ENCODE data around the gene NEK4. TPM values are rescaled to one million over a fixed set of nuclear protein-coding genes. Genes with fewer than 3 reads are reported as not detected.

NEK4 gene
- polyA plus RNA-seq, 1 of the 3 experiments (the other 2 are of a cell fraction) = 8.8 TPM

DNA sequence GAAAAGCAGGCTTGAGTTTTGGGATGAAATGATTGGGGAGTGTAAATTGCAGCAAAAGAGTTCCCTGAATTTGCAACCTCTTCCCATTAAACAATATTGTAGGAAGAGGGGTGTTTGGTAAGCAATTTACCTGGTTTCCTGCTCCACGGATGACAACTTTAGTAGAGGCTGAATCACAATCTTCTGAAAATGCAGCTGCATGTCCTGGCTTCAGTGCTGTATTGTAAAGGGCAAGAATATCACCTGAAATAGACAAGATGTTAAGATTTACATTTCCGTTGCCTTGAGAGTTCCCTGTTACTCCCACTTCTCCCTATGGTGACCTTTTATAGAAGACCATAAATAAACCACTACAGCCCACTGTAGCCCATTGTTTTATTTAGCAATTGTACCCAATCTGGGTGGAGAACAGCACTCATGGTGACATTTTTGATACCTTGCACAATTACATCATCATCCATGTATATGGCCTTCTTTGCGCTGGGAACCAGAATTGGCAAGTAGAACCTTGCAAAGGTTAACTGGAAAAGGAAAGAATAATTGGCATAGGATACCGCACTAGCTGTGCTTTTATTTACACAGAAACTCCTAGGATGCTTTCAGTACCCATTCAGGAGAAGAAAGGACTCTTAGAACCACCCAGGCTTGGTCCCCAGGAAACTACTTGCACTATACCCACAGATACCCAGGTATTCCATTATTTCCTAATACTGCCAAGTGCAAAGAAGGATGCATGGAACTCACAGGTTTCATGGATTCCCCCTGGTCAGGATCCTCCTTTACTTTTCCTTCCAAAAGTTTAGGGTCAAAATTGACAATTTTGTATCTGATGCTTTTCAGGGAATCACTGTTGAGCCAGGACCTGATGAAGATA, 74.7 kb downstream of the NEK4 start:
- Histone ChIP-seq H4K20me1 (ENCODE audit: insufficient read depth) (no peaks in the 10 kb centered on the region; the same call in 1 of the 2 replicates), H3K79me2 (ENCODE audit: insufficient read depth) (peaks cover 39% of the 10 kb centered on the region), H3K4me1 (ENCODE audit: control insufficient read depth in 1 of 2, insufficient read depth in 2 of 2, low read depth in 1 of 2, low read length in 1 of 2) (peaks cover 0 to 5% of the 10 kb centered on the region in 2 experiments; a peak in 1 of 4 replicates), H3K27ac (ENCODE audit: low read depth in 2 of 2, low read length in 1 of 2) (no peak overlapping the region), H3K4me2 (no peak overlapping the region), H2AFZ (ENCODE audit: low read depth) (no peak overlapping the region), H3K9me3 (no peaks in the 10 kb centered on the region), H3K4me3 (ENCODE audit: low read depth in 2 of 2, low read length in 1 of 2) (no peak overlapping the region), H3K36me3 (replicated peaks in 1 of 2; ENCODE audit: control insufficient read depth in 1 of 2, insufficient read depth in 2 of 2, low read length in 1 of 2) (peaks cover 70 to 78% of the 10 kb centered on the region in 2 experiments), H3K9me2 (no peaks in the 10 kb centered on the region), H3K27me3 (ENCODE audit: insufficient read depth) (no peaks in the 10 kb centered on the region), H3K9ac (no peak overlapping the region), H3F3A (replicated peaks; ENCODE audit: insufficient read depth) (peaks cover 59% of the 10 kb centered on the region)
- no peak for DNase-seq
- 96% methylated on average over 4 of the region's 4 CpGs for WGBS (ENCODE audit: low lambda C conversion rate)
- POLR2A ChIA-PET = interaction anchor here (1.5 kb wide), 1 partner anchor 7 kb away, joined by 5 read pairs; no protein-coding TSS in a partner anchor
- CTCF ChIA-PET = no interaction called here
- TF ChIP-seq MXI1 (IDR thresholded peaks at IDR 0.05; ENCODE audit: low read depth, low read length) (no peak), POLR2AphosphoS5 (IDR thresholded peaks at IDR 0.05; ENCODE audit: low read depth, low read length) (peak; percentile 6; the same call in 1 of the 2 replicates)

DNA sequence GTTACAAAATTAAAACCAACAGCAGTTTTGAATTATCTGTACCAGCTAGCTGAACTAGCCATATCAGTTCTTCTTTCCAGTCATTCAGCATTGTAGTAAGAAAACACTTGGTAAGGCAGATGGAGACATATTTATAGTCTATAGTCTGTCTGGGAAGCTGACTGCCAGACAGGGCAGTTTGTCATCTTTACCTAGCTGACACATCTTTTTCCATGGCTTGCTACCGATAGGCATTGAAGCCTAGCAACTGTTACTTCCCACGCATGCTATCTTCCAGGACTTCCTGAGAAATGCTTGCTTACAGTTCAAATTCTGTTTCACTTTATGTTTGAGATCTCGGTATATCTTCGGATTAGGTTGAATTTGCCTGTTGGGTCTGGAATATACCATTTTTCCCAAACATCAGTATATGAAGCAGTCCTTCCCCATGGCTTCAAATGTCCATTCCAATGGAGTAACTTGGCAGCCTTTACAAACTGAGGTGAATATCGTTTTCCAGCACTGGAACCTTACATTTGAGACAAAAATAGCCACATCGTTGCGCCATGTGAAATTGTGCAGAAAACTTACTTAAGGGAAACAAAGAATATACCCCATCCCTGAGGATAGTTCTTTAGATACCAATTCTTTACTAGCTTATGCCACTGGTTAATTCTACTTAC, 76.1 kb downstream of the NEK4 start:
- no peak overlapping the region for H3K9ac ChIP-seq
- H3K79me2 ChIP-seq (ENCODE audit: insufficient read depth) = peaks cover 37% of the 10 kb centered on the region; the same call in 1 of the 2 replicates
- no peak overlapping the region for H3K4me3 ChIP-seq (ENCODE audit: low read depth in 2 of 2, low read length in 1 of 2)
- H3K4me2 ChIP-seq = no peak overlapping the region
- peaks cover 82 to 84% of the 10 kb centered on the region in 2 experiments for H3K36me3 ChIP-seq (replicated peaks in 1 of 2; ENCODE audit: control insufficient read depth in 1 of 2, insufficient read depth in 2 of 2, low read length in 1 of 2)
- peaks cover 0 to 5% of the 10 kb centered on the region in 2 experiments; a peak in 1 of 4 replicates for H3K4me1 ChIP-seq (ENCODE audit: control insufficient read depth in 1 of 2, insufficient read depth in 2 of 2, low read depth in 1 of 2, low read length in 1 of 2)
- no peak overlapping the region for H2AFZ ChIP-seq (ENCODE audit: low read depth)
- H3F3A ChIP-seq (replicated peaks; ENCODE audit: insufficient read depth) = peaks cover 68% of the 10 kb centered on the region
- 85% methylated on average over 7 of the region's 7 CpGs for WGBS (ENCODE audit: low lambda C conversion rate)
- 0 out of 2 replicates have a peak, but pooled peaks have one; percentile 13 for TF ChIP-seq POLR2AphosphoS5 (IDR thresholded peaks at IDR 0.05; ENCODE audit: low read depth, low read length)
- TF ChIP-seq RCOR1 (IDR thresholded peaks at IDR 0.05; ENCODE audit: low read length) = no peak
- H3K9me3 ChIP-seq = no peaks in the 10 kb centered on the region
- ChIA-PET POLR2A (no interaction called here), CTCF (interaction anchor here (1.0 kb wide), 1 partner anchor 8 kb away, joined by 3 read pairs; no protein-coding TSS in a partner anchor)
- DNase-seq = no peak
- H3K27me3 ChIP-seq (ENCODE audit: insufficient read depth) = no peaks in the 10 kb centered on the region
- H3K9me2 ChIP-seq = no peaks in the 10 kb centered on the region
- 0 out of 4 replicates have a peak overlapping the region, but pooled peaks of 1 of the 2 experiments have one; percentile 18 for H3K27ac ChIP-seq (ENCODE audit: low read depth in 2 of 2, low read length in 1 of 2)
- no peaks in the 10 kb centered on the region; the same call in 1 of the 2 replicates for H4K20me1 ChIP-seq (ENCODE audit: insufficient read depth)

- POLR2A ChIA-PET = no interaction called here
These were observed 77.7 kb downstream of the NEK4 start for GRCh38 chr3:52693071-52693470.

More at GRCh38 chr3:52693071-52693470, 77.7 kb downstream of the NEK4 start:
- Histone ChIP-seq H3K4me1 (ENCODE audit: control insufficient read depth in 1 of 2, insufficient read depth in 2 of 2, low read depth in 1 of 2, low read length in 1 of 2) (peaks cover 0 to 5% of the 10 kb centered on the region in 2 experiments; a peak in 2 of 4 replicates), H3K36me3 (replicated peaks in 1 of 2; ENCODE audit: control insufficient read depth in 1 of 2, insufficient read depth in 2 of 2, low read length in 1 of 2) (peaks cover 93 to 98% of the 10 kb centered on the region in 2 experiments), H3K9me3 (no peaks in the 10 kb centered on the region), H3K9ac (no peak overlapping the region), H3K4me2 (no peak overlapping the region), H3K27me3 (ENCODE audit: insufficient read depth) (no peaks in the 10 kb centered on the region), H3K9me2 (no peaks in the 10 kb centered on the region), H3K79me2 (ENCODE audit: insufficient read depth) (peaks cover 37% of the 10 kb centered on the region), H2AFZ (ENCODE audit: low read depth) (no peak overlapping the region), H3F3A (replicated peaks; ENCODE audit: insufficient read depth) (peaks cover 67% of the 10 kb centered on the region), H3K4me3 (ENCODE audit: low read depth in 2 of 2, low read length in 1 of 2) (no peak overlapping the region), H3K27ac (ENCODE audit: low read depth in 2 of 2, low read length in 1 of 2) (peak overlapping the region in 1 of 2 experiments; percentile 27; a peak in 3 of 4 replicates), H4K20me1 (ENCODE audit: insufficient read depth) (no peaks in the 10 kb centered on the region; the same call in 1 of the 2 replicates)
- TF ChIP-seq TEAD4 (IDR thresholded peaks at IDR 0.05; ENCODE audit: borderline replicate concordance, insufficient read depth) = no peak
- TF ChIP-seq SMC3 (IDR thresholded peaks at IDR 0.05; ENCODE audit: low read depth, low read length) = no peak
- TF ChIP-seq GATA2 (CRISPR knock-in tag; IDR thresholded peaks at IDR 0.05) = no peak
- peak; percentile 24; the same call in 1 of the 2 replicates for TF ChIP-seq POLR2AphosphoS5 (IDR thresholded peaks at IDR 0.05; ENCODE audit: low read depth, low read length)
- no peak for TF ChIP-seq RXRA (IDR thresholded peaks at IDR 0.05; ENCODE audit: borderline replicate concordance, low read depth)
- no peak for TF ChIP-seq ELF1 (IDR thresholded peaks at IDR 0.05)
- TF ChIP-seq, protein P1, sequence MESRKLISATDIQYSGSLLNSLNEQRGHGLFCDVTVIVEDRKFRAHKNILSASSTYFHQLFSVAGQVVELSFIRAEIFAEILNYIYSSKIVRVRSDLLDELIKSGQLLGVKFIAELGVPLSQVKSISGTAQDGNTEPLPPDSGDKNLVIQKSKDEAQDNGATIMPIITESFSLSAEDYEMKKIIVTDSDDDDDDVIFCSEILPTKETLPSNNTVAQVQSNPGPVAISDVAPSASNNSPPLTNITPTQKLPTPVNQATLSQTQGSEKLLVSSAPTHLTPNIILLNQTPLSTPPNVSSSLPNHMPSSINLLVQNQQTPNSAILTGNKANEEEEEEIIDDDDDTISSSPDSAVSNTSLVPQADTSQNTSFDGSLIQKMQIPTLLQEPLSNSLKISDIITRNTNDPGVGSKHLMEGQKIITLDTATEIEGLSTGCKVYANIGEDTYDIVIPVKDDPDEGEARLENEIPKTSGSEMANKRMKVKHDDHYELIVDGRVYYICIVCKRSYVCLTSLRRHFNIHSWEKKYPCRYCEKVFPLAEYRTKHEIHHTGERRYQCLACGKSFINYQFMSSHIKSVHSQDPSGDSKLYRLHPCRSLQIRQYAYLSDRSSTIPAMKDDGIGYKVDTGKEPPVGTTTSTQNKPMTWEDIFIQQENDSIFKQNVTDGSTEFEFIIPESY (IDR thresholded peaks at IDR 0.05; ENCODE audit: borderline replicate concordance, low read depth) = no peak
- TF ChIP-seq NRF1 (IDR thresholded peaks at IDR 0.05; ENCODE audit: low read depth, low read length) = no peak
- CTCF ChIA-PET = interaction anchor here (1.1 kb wide), 1 partner anchor 12 kb away, joined by 6 read pairs; the partner anchor contains the start of genes GLT8D1 and SPCS1
- no peak for DNase-seq
